ENCODE results near the gene NDUFC2. TPM values are rescaled to one million over a fixed set of nuclear protein-coding genes. Genes with fewer than 3 reads are reported as not detected.
"Not testable (repeated sequence)": the region's sequence is repeated elsewhere in the genome, so short reads cannot be mapped to it uniquely, and the experiment has no call there.

NDUFC2 gene
- total and polyA plus RNA-seq, 2 of the 13 experiments (the other 11 are each of a cell fraction or from before 2014, with no cell fraction given) = 256 to 363 TPM

- TF ChIP-seq, protein P1, sequence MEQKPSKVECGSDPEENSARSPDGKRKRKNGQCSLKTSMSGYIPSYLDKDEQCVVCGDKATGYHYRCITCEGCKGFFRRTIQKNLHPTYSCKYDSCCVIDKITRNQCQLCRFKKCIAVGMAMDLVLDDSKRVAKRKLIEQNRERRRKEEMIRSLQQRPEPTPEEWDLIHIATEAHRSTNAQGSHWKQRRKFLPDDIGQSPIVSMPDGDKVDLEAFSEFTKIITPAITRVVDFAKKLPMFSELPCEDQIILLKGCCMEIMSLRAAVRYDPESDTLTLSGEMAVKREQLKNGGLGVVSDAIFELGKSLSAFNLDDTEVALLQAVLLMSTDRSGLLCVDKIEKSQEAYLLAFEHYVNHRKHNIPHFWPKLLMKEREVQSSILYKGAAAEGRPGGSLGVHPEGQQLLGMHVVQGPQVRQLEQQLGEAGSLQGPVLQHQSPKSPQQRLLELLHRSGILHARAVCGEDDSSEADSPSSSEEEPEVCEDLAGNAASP (CRISPR knock-in tag; IDR thresholded peaks at IDR 0.05; ENCODE audit: borderline replicate concordance) = no peak
- TF ChIP-seq NFATC3 (CRISPR knock-in tag; IDR thresholded peaks at IDR 0.05) = no peak
- TF ChIP-seq NFE2L1 (CRISPR knock-in tag; IDR thresholded peaks at IDR 0.05; ENCODE audit: borderline replicate concordance) = no peak
- TF ChIP-seq REXO4 (CRISPR knock-in tag; IDR thresholded peaks at IDR 0.05; ENCODE audit: borderline replicate concordance) = no peak
- TF ChIP-seq DPF2 (CRISPR knock-in tag; IDR thresholded peaks at IDR 0.05; ENCODE audit: borderline replicate concordance, low read depth) = no peak
- TF ChIP-seq HHEX (CRISPR knock-in tag; IDR thresholded peaks at IDR 0.05) = no peak
- TF ChIP-seq ZNF703 (CRISPR knock-in tag; IDR thresholded peaks at IDR 0.05; ENCODE audit: borderline replicate concordance) = no peak
- TF ChIP-seq NFE2 (CRISPR knock-in tag; IDR thresholded peaks at IDR 0.05) = no peak
- TF ChIP-seq GLI4 (CRISPR knock-in tag; IDR thresholded peaks at IDR 0.05; ENCODE audit: borderline replicate concordance) = no peak
- no peak for TF ChIP-seq ZNF264 (CRISPR knock-in tag; IDR thresholded peaks at IDR 0.05)
- no peak for TF ChIP-seq DMAP1 (CRISPR knock-in tag; IDR thresholded peaks at IDR 0.05)
Measured at GRCh38 chr11:78041843-78042440, 37.7 kb downstream of the NDUFC2 start (continued).

DNA sequence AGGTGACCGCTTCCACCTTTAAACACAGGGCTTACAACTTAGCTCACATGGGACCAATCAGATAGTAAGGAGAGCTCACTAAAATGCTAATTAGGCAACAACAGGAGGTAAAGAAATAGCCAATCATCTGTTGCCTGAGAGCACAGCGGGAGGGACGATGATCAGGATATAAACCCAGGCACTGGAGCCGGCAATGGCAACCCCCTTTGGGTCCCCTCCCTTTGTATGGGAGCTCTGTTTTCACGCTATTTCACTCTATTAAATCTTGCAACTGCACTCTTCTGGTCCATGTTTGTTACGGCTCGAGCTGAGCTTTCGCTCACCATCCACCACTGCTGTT lies 38.3 kb downstream of the NDUFC2 start:
- H3K36me3 ChIP-seq (replicated peaks in 1 of 2; ENCODE audit: control insufficient read depth in 1 of 2, insufficient read depth in 2 of 2, low read length in 2 of 2); H3K27ac ChIP-seq (ENCODE audit: extremely low read length, insufficient read depth, low read length); H3K9ac ChIP-seq (ENCODE audit: insufficient read depth, low read depth, low read length); H3K4me2 ChIP-seq (ENCODE audit: low read depth, low read length); H3K27me3 ChIP-seq (ENCODE audit: control insufficient read depth in 1 of 2, insufficient read depth in 2 of 2, low read length in 2 of 2); in situ Hi-C loops (cut with HindIII; ENCODE audit: extremely low pct_ligation_motif_present, low pct_unique_long_range_greater_than_20kb); H3K4me3 ChIP-seq (replicated peaks in 1 of 3; ENCODE audit: insufficient read depth in 1 of 3, low read depth in 2 of 3, low read length in 3 of 3); DNase-seq (ENCODE audit: low spot score); FAIRE-seq; ATAC-seq; BruUV-seq (replicated peaks); H3K79me2 ChIP-seq (ENCODE audit: insufficient read depth, low read length); intact Hi-C loops (cut with micrococcal nuclease; ENCODE audit: unreplicated experiment); H2AFZ ChIP-seq (ENCODE audit: low read length); H3K9me3 ChIP-seq (ENCODE audit: low read length); H4K20me1 ChIP-seq (ENCODE audit: insufficient read depth, low read length); CTCF ChIA-PET (ENCODE audit: low intra/inter-chr PET ratio, low total read pairs): not testable (repeated sequence)
- peaks cover 80% of the 10 kb centered on the region for H3K4me1 ChIP-seq (ENCODE audit: insufficient read depth, low read length)
- POLR2A ChIA-PET = interaction anchor here (0.9 to 3.1 kb wide), 3 partner anchors 9 to 149 kb away, joined by 3 to 25 read pairs (median 3); partner anchors contain the start of gene INTS4
- WGBS (ENCODE audit: low lambda C conversion rate) = 94% methylated on average over 8 of the region's 8 CpGs
